Upper lobe of left lung (tissue), 6 donors: ENCODE data around the gene CANT1. TPM values are rescaled to one million over a fixed set of nuclear protein-coding genes. Genes with fewer than 3 reads are reported as not detected.
"Not testable (repeated sequence)": the region's sequence is repeated elsewhere in the genome, so short reads cannot be mapped to it uniquely, and the experiment has no call there.

ENCODE experiments used
- ATAC-seq, 2 donors: fragments of 200-7000 bp; cut with Tn5 transposase; one replicate each; pipeline ENCODE4 v1.9.1; 2022; ENCODE audit warnings: mild to moderate bottlenecking in 2 of 2, moderate library complexity in 2 of 2; ENCODE audit not compliant: low FRiP score in 2 of 2
- DNase-seq, 2 donors: peaks; one replicate each; pipeline ENCODE4 v3.0.0-alpha.2; 2019 to 2020
- H3K27ac ChIP-seq, 4 donors: fragments of 200-600 bp; sonication (generic); one replicate each; pipeline ENCODE4 v1.5.1; 2016 to 2019
- H3K27me3 ChIP-seq, 4 donors: fragments of 200-600 bp; sonication (generic); one replicate each; pipeline ENCODE4 v1.5.1; 2017 to 2019
- H3K36me3 ChIP-seq, 4 donors: fragments of 200-600 bp; sonication (generic); one replicate each; pipeline ENCODE4 v1.5.1; 2016 to 2019
- H3K4me1 ChIP-seq, 4 donors: fragments of 200-600 bp; sonication (generic); one replicate each; pipeline ENCODE4 v1.5.1; 2018 to 2019
- H3K4me3 ChIP-seq, 4 donors: fragments of 200-600 bp; sonication (generic); one replicate each; pipeline ENCODE4 v1.5.1; 2017 to 2019; ENCODE audit warnings: mild to moderate bottlenecking in 2 of 4, moderate library complexity in 1 of 4
- H3K9me3 ChIP-seq, 4 donors: fragments of 200-600 bp; sonication (generic); one replicate each; pipeline ENCODE4 v1.5.1; 2018 to 2019
- EP300 ChIP-seq, 4 donors: sonication (generic); formaldehyde crosslinking; IDR thresholded peaks; one replicate each; pipeline ENCODE4 v1.5.1; 2017; ENCODE audit warnings: antibody characterized with exemption in 4 of 4, control low read depth in 2 of 4
- POLR2A ChIP-seq, 4 donors: fragments of 450-650 bp; IDR thresholded peaks; one replicate each; pipeline ENCODE4 v1.5.1; 2016 to 2017; ENCODE audit warnings: antibody characterized with exemption in 4 of 4, mild to moderate bottlenecking in 2 of 4
- POLR2AphosphoS5 ChIP-seq, 2 donors: sonication (generic); formaldehyde crosslinking; IDR thresholded peaks; one replicate each; pipeline ENCODE4 v1.5.1; 2017; ENCODE audit warnings: antibody characterized with exemption in 2 of 2
- WGBS, 2 donors: methylation state at CpG; one replicate each; pipeline ENCODE4 v1.1.5; 2017 to 2018; 5-methylcytosine and 5-hydroxymethylcytosine counted together
- total RNA-seq, 6 donors: library from RNA; depleted of rRNA in 4 of 6; stranded (reverse); fragments of >200 nt in 4 of 6; gene quantifications; one replicate each; pipeline versions ENCODE4 v1.1.0 to v1.2.1, GENCODE V29; 2016 to 2021
- TF ChIP-seq, protein P1 (sequence below), 6 experiments: fragments of 450-650 bp in 4 of 6; fragments of 200-600 bp in 2 of 6; sonication (generic) in 2 of 6; IDR thresholded peaks; one replicate each; pipeline ENCODE4 v1.5.1; 2016 to 2019; ENCODE audit warnings: antibody characterized with exemption in 6 of 6
- donor health status: DM: no; HTN: no; CAD: no; lungs with moderate emphysema.
- donor health status: DM: no; HTN: yes; CAD: no; lungs with severe emphysema.

CANT1 gene
- total RNA-seq, 6 donors from 2014 or later, result 19.5 to 77.8 (median 38.6) TPM

DNA sequence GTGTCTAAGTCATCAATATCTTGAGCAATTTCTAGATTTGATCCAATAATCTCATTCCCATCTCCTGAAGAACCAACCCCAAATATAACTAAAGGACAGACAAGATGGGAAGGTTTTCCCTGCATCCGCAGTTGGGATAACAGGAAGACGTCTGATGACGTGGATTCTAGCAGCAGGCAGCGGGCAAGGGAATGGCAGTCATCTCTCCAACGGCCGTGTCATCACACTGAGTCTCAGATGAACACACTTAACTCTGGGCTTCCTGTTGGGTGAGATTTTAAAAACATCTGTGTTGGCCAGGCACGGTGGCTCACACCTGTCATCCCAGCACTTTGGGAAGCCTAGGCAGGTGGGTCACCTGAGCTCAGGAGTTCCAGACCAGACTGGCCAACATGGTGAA lies 63.4 kb downstream of the CANT1 start:
- no peak overlapping the region for H3K27ac ChIP-seq
- TF ChIP-seq POLR2AphosphoS5 (IDR thresholded peaks at IDR 0.05), result no peak
- TF ChIP-seq, protein P1, sequence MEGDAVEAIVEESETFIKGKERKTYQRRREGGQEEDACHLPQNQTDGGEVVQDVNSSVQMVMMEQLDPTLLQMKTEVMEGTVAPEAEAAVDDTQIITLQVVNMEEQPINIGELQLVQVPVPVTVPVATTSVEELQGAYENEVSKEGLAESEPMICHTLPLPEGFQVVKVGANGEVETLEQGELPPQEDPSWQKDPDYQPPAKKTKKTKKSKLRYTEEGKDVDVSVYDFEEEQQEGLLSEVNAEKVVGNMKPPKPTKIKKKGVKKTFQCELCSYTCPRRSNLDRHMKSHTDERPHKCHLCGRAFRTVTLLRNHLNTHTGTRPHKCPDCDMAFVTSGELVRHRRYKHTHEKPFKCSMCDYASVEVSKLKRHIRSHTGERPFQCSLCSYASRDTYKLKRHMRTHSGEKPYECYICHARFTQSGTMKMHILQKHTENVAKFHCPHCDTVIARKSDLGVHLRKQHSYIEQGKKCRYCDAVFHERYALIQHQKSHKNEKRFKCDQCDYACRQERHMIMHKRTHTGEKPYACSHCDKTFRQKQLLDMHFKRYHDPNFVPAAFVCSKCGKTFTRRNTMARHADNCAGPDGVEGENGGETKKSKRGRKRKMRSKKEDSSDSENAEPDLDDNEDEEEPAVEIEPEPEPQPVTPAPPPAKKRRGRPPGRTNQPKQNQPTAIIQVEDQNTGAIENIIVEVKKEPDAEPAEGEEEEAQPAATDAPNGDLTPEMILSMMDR (IDR thresholded peaks at IDR 0.05), result no peak
- TF ChIP-seq EP300 (IDR thresholded peaks at IDR 0.05), result no peak
- no peak overlapping the region for H3K4me3 ChIP-seq
- H3K36me3 ChIP-seq, result no peaks in the 10 kb centered on the region
- WGBS, 2 donors, result 83 to 94% methylated on average over 6 to 7 of the region's 7 CpGs
- no peaks in the 10 kb centered on the region for H3K27me3 ChIP-seq
- ATAC-seq (no peak), DNase-seq (no peak)
- peaks cover 5 to 15% (median 7%) of the 10 kb centered on the region in 4 donors for H3K9me3 ChIP-seq
- H3K4me1 ChIP-seq, result no peaks in the 10 kb centered on the region

DNA sequence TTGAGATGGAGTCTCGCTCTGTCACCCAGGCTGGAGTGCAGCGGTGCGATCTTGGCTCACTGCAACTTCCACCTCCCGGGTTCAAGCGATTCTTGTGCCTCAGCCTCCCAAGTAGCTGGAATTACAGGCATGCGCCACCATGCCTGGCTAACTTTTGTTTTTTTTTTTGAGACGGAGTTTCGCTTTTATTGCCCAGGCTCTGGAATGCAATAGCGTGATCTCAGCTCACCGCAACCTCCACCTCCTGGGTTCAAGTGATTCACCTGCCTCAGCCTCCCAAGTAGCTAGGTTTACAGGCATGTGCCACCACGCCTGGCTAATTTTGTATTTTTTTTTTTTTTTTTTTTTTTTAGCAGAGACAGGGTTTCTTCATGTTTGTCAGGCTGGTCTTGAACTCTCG lies 64.1 kb downstream of the CANT1 start:
- 92% methylated on average over 12 of the region's 12 CpGs for WGBS, 2 donors
- H3K4me3 ChIP-seq, H3K9me3 ChIP-seq, DNase-seq, H3K27me3 ChIP-seq, ATAC-seq, H3K36me3 ChIP-seq, H3K4me1 ChIP-seq, H3K27ac ChIP-seq: not testable (repeated sequence)

DNA sequence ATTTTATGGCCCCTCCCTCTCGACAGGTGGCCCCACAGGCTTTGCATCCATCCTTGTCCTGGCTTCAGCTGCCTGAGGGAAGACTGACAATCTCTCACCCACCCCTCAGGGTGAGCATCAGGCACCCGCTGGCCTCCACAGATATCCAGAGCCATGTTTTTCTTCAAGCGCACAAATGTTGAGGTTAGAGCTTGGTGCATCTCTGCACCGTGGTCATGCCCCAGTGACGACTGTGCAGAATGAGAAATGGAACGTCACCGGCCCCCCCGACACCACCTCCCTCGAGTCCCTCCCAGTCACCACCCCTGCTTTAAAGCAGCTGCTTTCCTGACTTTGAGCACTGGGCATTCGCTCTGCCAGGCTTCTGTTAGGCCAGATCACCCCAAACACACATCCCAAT lies 64.6 kb downstream of the CANT1 start:
- peaks cover 0 to 3% (median 0%) of the 10 kb centered on the region in 4 donors for H3K9me3 ChIP-seq
- no peaks in the 10 kb centered on the region for H3K36me3 ChIP-seq
- H3K4me1 ChIP-seq, result no peaks in the 10 kb centered on the region
- H3K27me3 ChIP-seq, result no peaks in the 10 kb centered on the region
- TF ChIP-seq POLR2A (IDR thresholded peaks at IDR 0.05), result no peak
- TF ChIP-seq, protein P1 (IDR thresholded peaks at IDR 0.05), result no peak
- TF ChIP-seq EP300 (IDR thresholded peaks at IDR 0.05), result no peak
- no peak for TF ChIP-seq POLR2AphosphoS5 (IDR thresholded peaks at IDR 0.05)
- no peak overlapping the region for H3K27ac ChIP-seq
- no peak for ATAC-seq
- no peak overlapping the region for H3K4me3 ChIP-seq
- DNase-seq, result no peak
- WGBS, 2 donors, result 80 to 86% methylated on average over 9 to 10 of the region's 10 CpGs

DNA sequence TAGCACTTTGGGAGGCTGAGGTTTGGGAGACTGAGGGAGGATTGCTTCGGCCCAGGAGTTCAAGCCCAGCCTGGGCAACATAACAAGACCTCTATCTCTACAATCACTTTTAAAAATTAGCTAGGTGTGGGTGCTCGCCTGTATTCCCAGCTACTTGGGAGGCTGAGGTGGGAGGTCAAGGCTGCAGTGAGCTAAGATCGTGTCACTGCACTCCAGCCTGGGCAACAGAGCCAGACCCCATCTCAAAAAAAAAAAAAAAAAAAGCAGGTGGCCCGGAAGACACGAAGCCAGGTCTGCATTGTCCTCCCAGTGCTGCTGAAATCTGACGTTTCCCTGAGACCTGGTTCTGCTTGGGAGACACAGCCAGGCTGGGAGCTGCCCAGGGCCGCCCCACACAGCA lies 65.5 kb downstream of the CANT1 start:
- no peaks in the 10 kb centered on the region for H3K4me1 ChIP-seq
- no peaks in the 10 kb centered on the region for H3K27me3 ChIP-seq
- H3K36me3 ChIP-seq, result no peaks in the 10 kb centered on the region
- ATAC-seq (no peak), DNase-seq (no peak)
- H3K4me3 ChIP-seq, result no peak overlapping the region
- no peaks in the 10 kb centered on the region for H3K9me3 ChIP-seq
- 85 to 92% methylated on average over 7 of the region's 7 CpGs for WGBS, 2 donors
- no peak overlapping the region for H3K27ac ChIP-seq
- no peak for TF ChIP-seq EP300 (IDR thresholded peaks at IDR 0.05)
- no peak for TF ChIP-seq POLR2A (IDR thresholded peaks at IDR 0.05)
- TF ChIP-seq, protein P1 (IDR thresholded peaks at IDR 0.05), result no peak
- no peak for TF ChIP-seq POLR2AphosphoS5 (IDR thresholded peaks at IDR 0.05)

Other genes with a start within 250 kb of the CANT1 start
- 100 to 1,000 TPM; 113 to 295 (median 121) TPM for gene CYTH1, start 227.5 kb downstream of the CANT1 start, total RNA-seq
- gene USP36, start 168.9 kb downstream of the CANT1 start, total RNA-seq, result 10 to 100 TPM; 31.1 to 76.5 (median 55.4) TPM
- gene CEP295NL, start 106.6 kb downstream of the CANT1 start, total RNA-seq, result 10 to 100 TPM in 2 of 6 donors, 1 to 10 TPM in 4; 2.6 to 61.8 (median 4.2) TPM
- gene TIMP2, start 84.4 kb downstream of the CANT1 start, total RNA-seq, result 100 to 1,000 TPM in 4 of 6 donors, 10 to 100 TPM in 2; 60.8 to 313 (median 145) TPM
- gene LGALS3BP, start 29.8 kb downstream of the CANT1 start, total RNA-seq, result 1,000 to 10,000 TPM in 1 of 6 donors, 100 to 1,000 TPM in 5; 257 to 1,111 (median 533) TPM
- gene C1QTNF1, start 14.4 kb upstream of the CANT1 start, total RNA-seq, result 10 to 100 TPM in 4 of 6 donors, 1 to 10 TPM in 2; 9.3 to 30.4 (median 14.1) TPM
- 100 to 1,000 TPM in 2 of 6 donors, 10 to 100 TPM in 4; 17.2 to 320 (median 55.9) TPM for gene ENGASE, start 65.1 kb upstream of the CANT1 start, total RNA-seq